GM12878 (cell line): ENCODE data around the gene MTFP1. TPM values are rescaled to one million over a fixed set of nuclear protein-coding genes. Genes with fewer than 3 reads are reported as not detected.
A peak's percentile ranks its signal among the peaks of the same experiment; 100 is the strongest.

ENCODE experiments used
- BACH1 ChIP-seq: fragments of 450-650 bp; IDR thresholded peaks from 2 replicates; pipeline ENCODE4 v1.6.1; 2017; ENCODE audit warnings: mild to moderate bottlenecking, borderline replicate concordance
- CHD1 ChIP-seq: IDR thresholded peaks from 2 replicates; pipeline ENCODE4 v1.6.1; 2012; ENCODE audit warnings: low read depth, low read length, improper control_type of control experiment
- ESRRA ChIP-seq: IDR thresholded peaks from 2 replicates; pipeline ENCODE4 v1.6.1; 2012; ENCODE audit warnings: mild to moderate bottlenecking, low read length, improper control_type of control experiment
- GABPA ChIP-seq: IDR thresholded peaks from 2 replicates; pipeline ENCODE4 v1.6.1; 2014; ENCODE audit warnings: antibody characterized with exemption, low read depth, mild to moderate bottlenecking, inconsistent platforms
- HCFC1 ChIP-seq: fragments of 150-350 bp; IDR thresholded peaks from 2 replicates; pipeline ENCODE4 v1.6.1; 2014; ENCODE audit warnings: low read length
- IKZF1 ChIP-seq: fragments of 450-650 bp; conservative IDR thresholded peaks from 2 replicates; pipeline ENCODE4 v1.6.1; 2017; ENCODE audit warnings: antibody characterized with exemption, mild to moderate bottlenecking
- KAT2A ChIP-seq: conservative IDR thresholded peaks from 2 replicates; pipeline ENCODE4 v1.6.1; 2011; ENCODE audit warnings: low read depth, low read length; ENCODE audit not compliant: control insufficient read depth
- MYB ChIP-seq: fragments of 150-350 bp; IDR thresholded peaks from 2 replicates; pipeline ENCODE4 v1.6.1; 2014; ENCODE audit warnings: mild to moderate bottlenecking, low read depth, low read length, borderline replicate concordance
- NFYB ChIP-seq: IDR thresholded peaks from 2 replicates; pipeline ENCODE4 v1.6.1; 2011; ENCODE audit warnings: low read depth, mild to moderate bottlenecking, low read length, improper control_type of control experiment, moderate library complexity; ENCODE audit not compliant: insufficient read depth
- POLR2AphosphoS5 ChIP-seq: IDR thresholded peaks from 2 replicates; pipeline ENCODE4 v1.6.1; 2011; ENCODE audit warnings: mild to moderate bottlenecking, low read length, inconsistent platforms
- POU2F2 ChIP-seq: IDR thresholded peaks from 3 replicates; pipeline ENCODE4 v1.6.1; 2011; ENCODE audit warnings: low read depth, mild to moderate bottlenecking, low read length, borderline replicate concordance
- RB1 ChIP-seq: fragments of 450-650 bp; formaldehyde crosslinking; IDR thresholded peaks from 2 replicates; pipeline ENCODE4 v1.6.1; 2017; ENCODE audit warnings: mild to moderate bottlenecking, borderline replicate concordance
- SPI1 ChIP-seq: IDR thresholded peaks from 2 replicates; pipeline ENCODE4 v1.6.1; 2011; ENCODE audit warnings: low read depth, mild to moderate bottlenecking, low read length, moderate library complexity, borderline replicate concordance; ENCODE audit not compliant: insufficient read depth
- TAF1 ChIP-seq: IDR thresholded peaks from 2 replicates; pipeline ENCODE4 v1.6.1; 2011; ENCODE audit warnings: mild to moderate bottlenecking, low read depth, low read length, borderline replicate concordance
- TCF3 ChIP-seq: IDR thresholded peaks from 2 replicates; pipeline ENCODE4 v1.6.1; 2012; ENCODE audit warnings: low read depth, mild to moderate bottlenecking, low read length, borderline replicate concordance; ENCODE audit not compliant: insufficient read depth
- polyA plus RNA-seq, 11 experiments: library from polyadenylated mRNA; depleted of rRNA in 4 of 11; unstranded in 6 of 11; stranded (reverse) in 5 of 11; fragments of >200 nt; fragmentation: Nextera tagmentation in 4 of 11; fragmentation: Illumina TruSeq in 1 of 11; extraction: Ambion mirVana in 4 of 11; extraction: Trizol in 1 of 11; gene quantifications; 1 replicate in 1 of 11; 2 replicates in 10 of 11; pipeline versions ENCODE4 v1.2.1 to v1.2.3, GENCODE V29; 2011 to 2016; ENCODE audit warnings: inconsistent platforms in 2 of 11, missing spikeins in 2 of 11, low read depth in 1 of 11
- total RNA-seq, 4 experiments: library from RNA; depleted of rRNA in 3 of 4; stranded (reverse); fragments of >200 nt in 3 of 4; fragmentation: Illumina TruSeq in 1 of 4; extraction: Trizol in 1 of 4; gene quantifications; 2 replicates each; pipeline versions ENCODE4 v1.2.1 to v1.2.3, GENCODE V29; 2013 to 2021
- TF ChIP-seq, protein P1 (sequence below): fragments of 450-650 bp; formaldehyde crosslinking; IDR thresholded peaks from 2 replicates; pipeline ENCODE4 v1.5.0; 2022; ENCODE audit warnings: mild to moderate bottlenecking, missing genetic modification characterization
- TF ChIP-seq, protein P2 (sequence below): fragments of 450-650 bp; IDR thresholded peaks from 2 replicates; pipeline ENCODE4 v1.6.1; 2017; ENCODE audit warnings: mild to moderate bottlenecking, moderate library complexity
- TF ChIP-seq, protein P3 (sequence below): IDR thresholded peaks from 2 replicates; pipeline ENCODE4 v1.6.1; 2011; ENCODE audit warnings: mild to moderate bottlenecking, low read depth, low read length, moderate library complexity; ENCODE audit not compliant: insufficient replicate concordance
- TF ChIP-seq, protein P4 (sequence below): fragments of 450-650 bp; IDR thresholded peaks from 2 replicates; pipeline ENCODE4 v1.6.1; 2017; ENCODE audit warnings: mild to moderate bottlenecking, low read depth, inconsistent platforms; ENCODE audit not compliant: poor library complexity, severe bottlenecking

MTFP1 gene
- total and polyA plus RNA-seq, 10 of the 15 experiments (the other 5 are each of a cell fraction or from before 2014, with no cell fraction given) = 20.5 to 133 (median 59.8) TPM

DNA sequence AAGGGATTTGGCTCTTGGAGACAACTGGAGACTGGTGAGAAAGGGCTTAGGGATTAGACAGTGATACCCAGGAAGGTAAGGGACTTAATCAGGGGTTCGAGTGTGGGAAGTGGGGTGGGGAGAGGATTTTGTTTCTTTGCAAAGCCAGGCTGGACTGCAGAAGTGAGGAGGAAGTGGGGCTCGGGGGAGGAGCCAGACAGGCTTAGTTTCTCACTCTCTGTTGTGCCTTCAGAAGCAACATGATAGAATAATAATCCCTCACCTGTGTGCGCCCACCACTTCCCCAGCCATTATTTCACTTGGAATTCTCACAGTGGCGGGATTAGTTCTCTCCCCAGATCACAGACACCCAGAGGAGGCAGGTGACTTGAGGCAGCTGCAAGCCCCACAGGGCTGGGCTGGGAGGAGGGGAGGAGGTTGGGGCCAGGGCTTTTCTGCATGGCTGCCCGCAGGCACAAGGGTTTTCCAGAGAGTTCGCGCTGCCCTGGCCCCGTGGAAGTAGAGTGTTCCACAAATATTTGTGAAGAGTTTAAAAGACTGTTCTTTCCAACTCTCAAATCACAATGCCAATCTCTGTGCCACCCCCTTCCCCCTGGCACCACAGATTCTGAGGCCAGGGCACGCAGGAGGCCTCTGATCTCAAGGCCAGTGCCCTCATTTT lies 32.8 kb upstream of the MTFP1 start (continued):
- TF ChIP-seq, protein P1, sequence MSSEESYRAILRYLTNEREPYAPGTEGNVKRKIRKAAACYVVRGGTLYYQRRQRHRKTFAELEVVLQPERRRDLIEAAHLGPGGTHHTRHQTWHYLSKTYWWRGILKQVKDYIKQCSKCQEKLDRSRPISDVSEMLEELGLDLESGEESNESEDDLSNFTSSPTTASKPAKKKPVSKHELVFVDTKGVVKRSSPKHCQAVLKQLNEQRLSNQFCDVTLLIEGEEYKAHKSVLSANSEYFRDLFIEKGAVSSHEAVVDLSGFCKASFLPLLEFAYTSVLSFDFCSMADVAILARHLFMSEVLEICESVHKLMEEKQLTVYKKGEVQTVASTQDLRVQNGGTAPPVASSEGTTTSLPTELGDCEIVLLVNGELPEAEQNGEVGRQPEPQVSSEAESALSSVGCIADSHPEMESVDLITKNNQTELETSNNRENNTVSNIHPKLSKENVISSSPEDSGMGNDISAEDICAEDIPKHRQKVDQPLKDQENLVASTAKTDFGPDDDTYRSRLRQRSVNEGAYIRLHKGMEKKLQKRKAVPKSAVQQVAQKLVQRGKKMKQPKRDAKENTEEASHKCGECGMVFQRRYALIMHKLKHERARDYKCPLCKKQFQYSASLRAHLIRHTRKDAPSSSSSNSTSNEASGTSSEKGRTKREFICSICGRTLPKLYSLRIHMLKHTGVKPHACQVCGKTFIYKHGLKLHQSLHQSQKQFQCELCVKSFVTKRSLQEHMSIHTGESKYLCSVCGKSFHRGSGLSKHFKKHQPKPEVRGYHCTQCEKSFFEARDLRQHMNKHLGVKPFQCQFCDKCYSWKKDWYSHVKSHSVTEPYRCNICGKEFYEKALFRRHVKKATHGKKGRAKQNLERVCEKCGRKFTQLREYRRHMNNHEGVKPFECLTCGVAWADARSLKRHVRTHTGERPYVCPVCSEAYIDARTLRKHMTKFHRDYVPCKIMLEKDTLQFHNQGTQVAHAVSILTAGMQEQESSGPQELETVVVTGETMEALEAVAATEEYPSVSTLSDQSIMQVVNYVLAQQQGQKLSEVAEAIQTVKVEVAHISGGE (CRISPR knock-in tag) = no peak
- TF ChIP-seq, protein P2, sequence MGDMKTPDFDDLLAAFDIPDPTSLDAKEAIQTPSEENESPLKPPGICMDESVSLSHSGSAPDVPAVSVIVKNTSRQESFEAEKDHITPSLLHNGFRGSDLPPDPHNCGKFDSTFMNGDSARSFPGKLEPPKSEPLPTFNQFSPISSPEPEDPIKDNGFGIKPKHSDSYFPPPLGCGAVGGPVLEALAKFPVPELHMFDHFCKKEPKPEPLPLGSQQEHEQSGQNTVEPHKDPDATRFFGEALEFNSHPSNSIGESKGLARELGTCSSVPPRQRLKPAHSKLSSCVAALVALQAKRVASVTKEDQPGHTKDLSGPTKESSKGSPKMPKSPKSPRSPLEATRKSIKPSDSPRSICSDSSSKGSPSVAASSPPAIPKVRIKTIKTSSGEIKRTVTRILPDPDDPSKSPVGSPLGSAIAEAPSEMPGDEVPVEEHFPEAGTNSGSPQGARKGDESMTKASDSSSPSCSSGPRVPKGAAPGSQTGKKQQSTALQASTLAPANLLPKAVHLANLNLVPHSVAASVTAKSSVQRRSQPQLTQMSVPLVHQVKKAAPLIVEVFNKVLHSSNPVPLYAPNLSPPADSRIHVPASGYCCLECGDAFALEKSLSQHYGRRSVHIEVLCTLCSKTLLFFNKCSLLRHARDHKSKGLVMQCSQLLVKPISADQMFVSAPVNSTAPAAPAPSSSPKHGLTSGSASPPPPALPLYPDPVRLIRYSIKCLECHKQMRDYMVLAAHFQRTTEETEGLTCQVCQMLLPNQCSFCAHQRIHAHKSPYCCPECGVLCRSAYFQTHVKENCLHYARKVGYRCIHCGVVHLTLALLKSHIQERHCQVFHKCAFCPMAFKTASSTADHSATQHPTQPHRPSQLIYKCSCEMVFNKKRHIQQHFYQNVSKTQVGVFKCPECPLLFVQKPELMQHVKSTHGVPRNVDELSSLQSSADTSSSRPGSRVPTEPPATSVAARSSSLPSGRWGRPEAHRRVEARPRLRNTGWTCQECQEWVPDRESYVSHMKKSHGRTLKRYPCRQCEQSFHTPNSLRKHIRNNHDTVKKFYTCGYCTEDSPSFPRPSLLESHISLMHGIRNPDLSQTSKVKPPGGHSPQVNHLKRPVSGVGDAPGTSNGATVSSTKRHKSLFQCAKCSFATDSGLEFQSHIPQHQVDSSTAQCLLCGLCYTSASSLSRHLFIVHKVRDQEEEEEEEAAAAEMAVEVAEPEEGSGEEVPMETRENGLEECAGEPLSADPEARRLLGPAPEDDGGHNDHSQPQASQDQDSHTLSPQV = no peak
- TF ChIP-seq HCFC1 (no peak), IKZF1 (0 out of 2 replicates have a peak, but pooled peaks have one; percentile 43), BACH1 (no peak), ESRRA (no peak), CHD1 (no peak), NFYB (no peak), RB1 (no peak), POLR2AphosphoS5 (0 out of 2 replicates have a peak, but pooled peaks have one; percentile 27), SPI1 (peak; percentile 74; the same call in 1 of the 2 replicates), KAT2A (no peak), POU2F2 (no peak), TCF3 (no peak), MYB (no peak), TAF1 (no peak), GABPA (no peak)
- TF ChIP-seq, protein P3, sequence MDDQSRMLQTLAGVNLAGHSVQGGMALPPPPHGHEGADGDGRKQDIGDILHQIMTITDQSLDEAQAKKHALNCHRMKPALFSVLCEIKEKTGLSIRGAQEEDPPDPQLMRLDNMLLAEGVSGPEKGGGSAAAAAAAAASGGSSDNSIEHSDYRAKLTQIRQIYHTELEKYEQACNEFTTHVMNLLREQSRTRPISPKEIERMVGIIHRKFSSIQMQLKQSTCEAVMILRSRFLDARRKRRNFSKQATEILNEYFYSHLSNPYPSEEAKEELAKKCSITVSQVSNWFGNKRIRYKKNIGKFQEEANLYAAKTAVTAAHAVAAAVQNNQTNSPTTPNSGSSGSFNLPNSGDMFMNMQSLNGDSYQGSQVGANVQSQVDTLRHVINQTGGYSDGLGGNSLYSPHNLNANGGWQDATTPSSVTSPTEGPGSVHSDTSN = no peak
- TF ChIP-seq, protein P4, sequence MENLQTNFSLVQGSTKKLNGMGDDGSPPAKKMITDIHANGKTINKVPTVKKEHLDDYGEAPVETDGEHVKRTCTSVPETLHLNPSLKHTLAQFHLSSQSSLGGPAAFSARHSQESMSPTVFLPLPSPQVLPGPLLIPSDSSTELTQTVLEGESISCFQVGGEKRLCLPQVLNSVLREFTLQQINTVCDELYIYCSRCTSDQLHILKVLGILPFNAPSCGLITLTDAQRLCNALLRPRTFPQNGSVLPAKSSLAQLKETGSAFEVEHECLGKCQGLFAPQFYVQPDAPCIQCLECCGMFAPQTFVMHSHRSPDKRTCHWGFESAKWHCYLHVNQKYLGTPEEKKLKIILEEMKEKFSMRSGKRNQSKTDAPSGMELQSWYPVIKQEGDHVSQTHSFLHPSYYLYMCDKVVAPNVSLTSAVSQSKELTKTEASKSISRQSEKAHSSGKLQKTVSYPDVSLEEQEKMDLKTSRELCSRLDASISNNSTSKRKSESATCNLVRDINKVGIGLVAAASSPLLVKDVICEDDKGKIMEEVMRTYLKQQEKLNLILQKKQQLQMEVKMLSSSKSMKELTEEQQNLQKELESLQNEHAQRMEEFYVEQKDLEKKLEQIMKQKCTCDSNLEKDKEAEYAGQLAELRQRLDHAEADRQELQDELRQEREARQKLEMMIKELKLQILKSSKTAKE = no peak
